GM23338 (cell line): ENCODE data around the gene SLC25A41. TPM values are rescaled to one million over a fixed set of nuclear protein-coding genes. Genes with fewer than 3 reads are reported as not detected.

ENCODE experiments used
- ATAC-seq: fragments of 200-7000 bp; cut with Tn5 transposase; 3 replicates; pipeline ENCODE4 v1.9.1; 2020
- DNase-seq: peaks from one replicate; pipeline ENCODE4 v3.0.0-alpha.2; 2015; ENCODE audit warnings: low spot score
- H2AFZ ChIP-seq: fragments of 200-600 bp; sonication (generic); 2 replicates; pipeline ENCODE4 v1.8.0; 2016; ENCODE audit warnings: antibody characterized with exemption, mild to moderate bottlenecking, moderate library complexity
- H3F3A ChIP-seq: fragments of 200-600 bp; sonication (generic); replicated peaks from 2 replicates; pipeline ENCODE4 v1.8.0; 2017; ENCODE audit warnings: antibody characterized with exemption, mixed run types, low read depth
- H3K27ac ChIP-seq: fragments of 200-600 bp; sonication (generic); 2 replicates; pipeline ENCODE4 v1.6.1; 2016; ENCODE audit warnings: low read depth
- H3K27me3 ChIP-seq: fragments of 200-600 bp; sonication (generic); 2 replicates; pipeline ENCODE4 v1.8.0; 2016; ENCODE audit warnings: mild to moderate bottlenecking, mixed run types, moderate library complexity; ENCODE audit not compliant: insufficient read depth
- H3K36me3 ChIP-seq: fragments of 200-600 bp; sonication (generic); 2 replicates; pipeline ENCODE4 v1.8.0; 2016; ENCODE audit warnings: mild to moderate bottlenecking; ENCODE audit not compliant: insufficient read depth
- H3K4me1 ChIP-seq: fragments of 200-600 bp; sonication (generic); 2 replicates; pipeline ENCODE4 v1.8.0; 2016; ENCODE audit warnings: mild to moderate bottlenecking, moderate library complexity; ENCODE audit not compliant: insufficient read depth
- H3K4me2 ChIP-seq: fragments of 200-600 bp; sonication (generic); 2 replicates; pipeline ENCODE4 v1.7.1; 2017; ENCODE audit warnings: mixed run types
- H3K4me3 ChIP-seq: fragments of 200-600 bp; sonication (generic); 2 replicates; pipeline ENCODE4 v1.6.1; 2016; ENCODE audit warnings: mixed run types
- H3K79me2 ChIP-seq: fragments of 200-600 bp; sonication (generic); replicated peaks from 2 replicates; pipeline ENCODE4 v1.8.0; 2017; ENCODE audit warnings: mild to moderate bottlenecking; ENCODE audit not compliant: insufficient read depth
- H3K9me2 ChIP-seq: fragments of 200-600 bp; sonication (generic); 2 replicates; pipeline ENCODE4 v1.8.0; 2017; ENCODE audit not compliant: insufficient read depth
- H4K20me1 ChIP-seq: fragments of 200-600 bp; sonication (generic); replicated peaks from 2 replicates; pipeline ENCODE4 v1.8.0; 2017; ENCODE audit warnings: mild to moderate bottlenecking; ENCODE audit not compliant: insufficient read depth
- H3K27ac Mint-ChIP-seq: 2 replicates; pipeline ENCODE4 v1.8.0; 2020; ENCODE audit warnings: inconsistent platforms, mild to moderate bottlenecking, moderate library complexity, mixed read lengths
- H3K27me3 Mint-ChIP-seq: 3 replicates; pipeline ENCODE4 v1.8.0; 2022; ENCODE audit warnings: low read depth, mild to moderate bottlenecking, moderate library complexity, mixed read lengths, inconsistent platforms; ENCODE audit not compliant: insufficient read depth, poor library complexity
- H3K36me3 Mint-ChIP-seq: 3 replicates; pipeline ENCODE4 v1.8.0; 2021; ENCODE audit warnings: low read depth, mild to moderate bottlenecking, inconsistent platforms, moderate library complexity, mixed read lengths
- H3K4me1 Mint-ChIP-seq: 3 replicates; pipeline ENCODE4 v1.8.0; 2020; ENCODE audit warnings: mild to moderate bottlenecking, inconsistent platforms, mixed read lengths
- H3K4me3 Mint-ChIP-seq: 3 replicates; pipeline ENCODE4 v1.8.0; 2021; ENCODE audit warnings: moderate library complexity, mild to moderate bottlenecking, inconsistent platforms, mixed read lengths
- H3K9me3 Mint-ChIP-seq: 3 replicates; pipeline ENCODE4 v1.8.0; 2020; ENCODE audit warnings: moderate library complexity, mild to moderate bottlenecking, inconsistent platforms, mixed read lengths
- CREB1 ChIP-seq: fragments of 250-450 bp; sonication (Bioruptor Pico); IDR thresholded peaks from 2 replicates; pipeline ENCODE4 v1.5.0; 2020; ENCODE audit warnings: low read depth, mild to moderate bottlenecking, moderate library complexity
- EZH2 ChIP-seq: fragments of 200-600 bp; sonication (generic); IDR thresholded peaks from one replicate; pipeline ENCODE4 v1.8.0; 2017; ENCODE audit warnings: antibody characterized with exemption, mild to moderate bottlenecking, low read depth; ENCODE audit not compliant: unreplicated experiment
- EZH2phosphoT487 ChIP-seq: fragments of 200-600 bp; sonication (generic); IDR thresholded peaks from one replicate; pipeline ENCODE4 v1.8.1; 2018; ENCODE audit warnings: antibody characterized with exemption; ENCODE audit not compliant: unreplicated experiment
- JUNB ChIP-seq: IDR thresholded peaks from one replicate; pipeline ENCODE4 v1.6.1; 2016; ENCODE audit warnings: antibody characterized with exemption; ENCODE audit not compliant: unreplicated experiment
- NANOG ChIP-seq: IDR thresholded peaks from 2 replicates; pipeline ENCODE4 v1.6.1; 2016; ENCODE audit warnings: antibody characterized with exemption, borderline replicate concordance
- POLR2AphosphoS5 ChIP-seq: IDR thresholded peaks from 2 replicates; pipeline ENCODE4 v1.6.1; 2016; ENCODE audit warnings: antibody characterized with exemption, low read depth
- STAT1 ChIP-seq: IDR thresholded peaks from one replicate; pipeline ENCODE4 v1.6.1; 2016; ENCODE audit warnings: antibody characterized with exemption; ENCODE audit not compliant: unreplicated experiment
- ZNF114 ChIP-seq: fragments of 250-450 bp; sonication (Bioruptor Pico); IDR thresholded peaks from 2 replicates; pipeline ENCODE4 v1.5.0; 2020; ENCODE audit warnings: mild to moderate bottlenecking, moderate library complexity
- ZNF331 ChIP-seq: fragments of 250-450 bp; sonication (Bioruptor Pico); IDR thresholded peaks from 2 replicates; pipeline ENCODE4 v1.5.0; 2020; ENCODE audit warnings: low read depth, mild to moderate bottlenecking, moderate library complexity
- polyA plus RNA-seq: library from polyadenylated mRNA; unstranded; fragments of >200 nt; fragmentation: Nextera tagmentation; extraction: Ambion mirVana; gene quantifications from 2 replicates; pipeline ENCODE4 v1.2.1, GENCODE V29; 2016
- total RNA-seq: library from RNA; depleted of rRNA; stranded (reverse); fragments of >200 nt; shearing (Covaris generic); gene quantifications from 2 replicates; pipeline ENCODE4 v1.2.3, GENCODE V29; 2014
- TF ChIP-seq, protein P1 (sequence below), 2 experiments: fragments of 200-600 bp in 1 of 2; sonication (generic) in 1 of 2; conservative IDR thresholded peaks; 2 replicates each; pipeline versions ENCODE4 v1.5.1 to v1.6.1; 2016 to 2017; ENCODE audit warnings: antibody characterized with exemption in 2 of 2, low read depth in 2 of 2, mild to moderate bottlenecking in 2 of 2, moderate library complexity in 1 of 2
- TF ChIP-seq, protein P2 (sequence below): IDR thresholded peaks from 2 replicates; pipeline ENCODE4 v1.6.1; 2016; ENCODE audit warnings: antibody characterized with exemption
- TF ChIP-seq, protein P3 (sequence below): IDR thresholded peaks from one replicate; pipeline ENCODE4 v1.6.1; 2018; ENCODE audit warnings: antibody characterized with exemption; ENCODE audit not compliant: unreplicated experiment

Gene SLC25A41
- total and polyA plus RNA-seq, 2 experiments from 2014 or later: 0.24 to 0.35 TPM

DNA sequence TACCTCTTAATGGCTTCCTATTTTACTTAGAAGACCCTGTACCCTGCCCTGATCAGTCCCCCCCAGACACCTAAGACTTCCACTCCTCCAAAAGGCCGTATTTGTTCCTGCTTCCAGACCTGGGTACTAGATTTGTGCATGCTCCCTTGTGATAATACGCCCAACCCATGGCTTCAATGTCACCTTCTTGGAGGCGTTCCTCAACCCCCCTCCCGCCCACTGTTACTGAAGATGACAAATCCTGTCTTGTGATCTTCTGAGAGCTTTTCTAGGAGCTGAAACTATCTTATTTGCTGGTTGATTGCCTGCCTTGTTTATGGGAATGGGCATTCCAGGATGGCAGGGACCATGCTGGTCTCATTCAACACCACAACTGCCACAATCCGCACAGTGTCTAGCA is 16.6 kb upstream of the SLC25A41 start (continued):
- TF ChIP-seq, protein P1, sequence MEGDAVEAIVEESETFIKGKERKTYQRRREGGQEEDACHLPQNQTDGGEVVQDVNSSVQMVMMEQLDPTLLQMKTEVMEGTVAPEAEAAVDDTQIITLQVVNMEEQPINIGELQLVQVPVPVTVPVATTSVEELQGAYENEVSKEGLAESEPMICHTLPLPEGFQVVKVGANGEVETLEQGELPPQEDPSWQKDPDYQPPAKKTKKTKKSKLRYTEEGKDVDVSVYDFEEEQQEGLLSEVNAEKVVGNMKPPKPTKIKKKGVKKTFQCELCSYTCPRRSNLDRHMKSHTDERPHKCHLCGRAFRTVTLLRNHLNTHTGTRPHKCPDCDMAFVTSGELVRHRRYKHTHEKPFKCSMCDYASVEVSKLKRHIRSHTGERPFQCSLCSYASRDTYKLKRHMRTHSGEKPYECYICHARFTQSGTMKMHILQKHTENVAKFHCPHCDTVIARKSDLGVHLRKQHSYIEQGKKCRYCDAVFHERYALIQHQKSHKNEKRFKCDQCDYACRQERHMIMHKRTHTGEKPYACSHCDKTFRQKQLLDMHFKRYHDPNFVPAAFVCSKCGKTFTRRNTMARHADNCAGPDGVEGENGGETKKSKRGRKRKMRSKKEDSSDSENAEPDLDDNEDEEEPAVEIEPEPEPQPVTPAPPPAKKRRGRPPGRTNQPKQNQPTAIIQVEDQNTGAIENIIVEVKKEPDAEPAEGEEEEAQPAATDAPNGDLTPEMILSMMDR (conservative IDR thresholded peaks at IDR 0.05; ENCODE audit: low read depth in 2 of 2): no peak
- TF ChIP-seq JUNB (no peak), POLR2AphosphoS5 (no peak), ZNF331 (no peak)

DNA sequence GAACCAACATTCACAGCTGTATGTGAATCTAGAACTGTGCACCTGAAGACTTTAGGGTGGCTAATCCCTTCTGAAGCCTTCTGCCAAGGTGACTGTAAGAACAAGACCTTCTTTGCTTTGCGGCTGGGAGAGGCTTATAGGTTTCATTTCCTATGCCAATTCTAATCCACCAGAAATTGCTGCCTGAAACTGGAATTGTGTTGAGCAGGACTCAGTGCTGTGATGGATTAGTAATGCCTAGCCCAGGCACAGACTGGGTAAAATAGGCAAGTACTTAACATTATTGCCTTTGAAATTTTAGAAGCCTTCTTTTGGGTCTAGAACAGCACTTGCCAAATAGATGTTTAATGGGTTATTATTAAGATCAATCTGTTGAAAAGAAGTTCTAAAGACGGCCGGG is 14.5 kb upstream of the SLC25A41 start:
- Histone ChIP-seq H3K9me2 (no peaks in the 10 kb centered on the region), H4K20me1 (no peaks in the 10 kb centered on the region; the same call in 1 of the 2 replicates), H3F3A (no peaks in the 10 kb centered on the region), H3K79me2 (no peaks in the 10 kb centered on the region), H2AFZ (no peak overlapping the region), H3K27me3 (no peaks in the 10 kb centered on the region), H3K36me3 (no peaks in the 10 kb centered on the region), H3K4me1 (no peaks in the 10 kb centered on the region), H3K4me3 (no peak overlapping the region), H3K27ac (no peak overlapping the region), H3K4me2 (no peak overlapping the region)
- Mint-ChIP-seq H3K36me3 (peaks cover 20% of the 10 kb centered on the region), H3K9me3 (peaks cover 2% of the 10 kb centered on the region; the same call in 1 of the 3 replicates), H3K4me1 (no peaks in the 10 kb centered on the region), H3K27ac (no peak overlapping the region), H3K4me3 (no peak overlapping the region), H3K27me3 (peaks cover 4% of the 10 kb centered on the region)
- ATAC-seq (no peak), DNase-seq (no peak)
- TF ChIP-seq ZNF114 (CRISPR knock-in tag): no peak
- no peak for TF ChIP-seq STAT1
- TF ChIP-seq, protein P1 (conservative IDR thresholded peaks at IDR 0.05; ENCODE audit: low read depth in 2 of 2): no peak
- TF ChIP-seq EZH2phosphoT487: no peak
- no peak for TF ChIP-seq NANOG
- no peak for TF ChIP-seq POLR2AphosphoS5
- TF ChIP-seq, protein P2, sequence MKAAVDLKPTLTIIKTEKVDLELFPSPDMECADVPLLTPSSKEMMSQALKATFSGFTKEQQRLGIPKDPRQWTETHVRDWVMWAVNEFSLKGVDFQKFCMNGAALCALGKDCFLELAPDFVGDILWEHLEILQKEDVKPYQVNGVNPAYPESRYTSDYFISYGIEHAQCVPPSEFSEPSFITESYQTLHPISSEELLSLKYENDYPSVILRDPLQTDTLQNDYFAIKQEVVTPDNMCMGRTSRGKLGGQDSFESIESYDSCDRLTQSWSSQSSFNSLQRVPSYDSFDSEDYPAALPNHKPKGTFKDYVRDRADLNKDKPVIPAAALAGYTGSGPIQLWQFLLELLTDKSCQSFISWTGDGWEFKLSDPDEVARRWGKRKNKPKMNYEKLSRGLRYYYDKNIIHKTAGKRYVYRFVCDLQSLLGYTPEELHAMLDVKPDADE: no peak
- TF ChIP-seq EZH2: no peak
- no peak for TF ChIP-seq JUNB
- TF ChIP-seq CREB1 (CRISPR knock-in tag): no peak
- TF ChIP-seq, protein P3, sequence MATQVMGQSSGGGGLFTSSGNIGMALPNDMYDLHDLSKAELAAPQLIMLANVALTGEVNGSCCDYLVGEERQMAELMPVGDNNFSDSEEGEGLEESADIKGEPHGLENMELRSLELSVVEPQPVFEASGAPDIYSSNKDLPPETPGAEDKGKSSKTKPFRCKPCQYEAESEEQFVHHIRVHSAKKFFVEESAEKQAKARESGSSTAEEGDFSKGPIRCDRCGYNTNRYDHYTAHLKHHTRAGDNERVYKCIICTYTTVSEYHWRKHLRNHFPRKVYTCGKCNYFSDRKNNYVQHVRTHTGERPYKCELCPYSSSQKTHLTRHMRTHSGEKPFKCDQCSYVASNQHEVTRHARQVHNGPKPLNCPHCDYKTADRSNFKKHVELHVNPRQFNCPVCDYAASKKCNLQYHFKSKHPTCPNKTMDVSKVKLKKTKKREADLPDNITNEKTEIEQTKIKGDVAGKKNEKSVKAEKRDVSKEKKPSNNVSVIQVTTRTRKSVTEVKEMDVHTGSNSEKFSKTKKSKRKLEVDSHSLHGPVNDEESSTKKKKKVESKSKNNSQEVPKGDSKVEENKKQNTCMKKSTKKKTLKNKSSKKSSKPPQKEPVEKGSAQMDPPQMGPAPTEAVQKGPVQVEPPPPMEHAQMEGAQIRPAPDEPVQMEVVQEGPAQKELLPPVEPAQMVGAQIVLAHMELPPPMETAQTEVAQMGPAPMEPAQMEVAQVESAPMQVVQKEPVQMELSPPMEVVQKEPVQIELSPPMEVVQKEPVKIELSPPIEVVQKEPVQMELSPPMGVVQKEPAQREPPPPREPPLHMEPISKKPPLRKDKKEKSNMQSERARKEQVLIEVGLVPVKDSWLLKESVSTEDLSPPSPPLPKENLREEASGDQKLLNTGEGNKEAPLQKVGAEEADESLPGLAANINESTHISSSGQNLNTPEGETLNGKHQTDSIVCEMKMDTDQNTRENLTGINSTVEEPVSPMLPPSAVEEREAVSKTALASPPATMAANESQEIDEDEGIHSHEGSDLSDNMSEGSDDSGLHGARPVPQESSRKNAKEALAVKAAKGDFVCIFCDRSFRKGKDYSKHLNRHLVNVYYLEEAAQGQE: no peak
